GM12878 (cell line): ENCODE measurements around the gene ALG6. TPM values are rescaled to one million over a fixed set of nuclear protein-coding genes. Genes with fewer than 3 reads are reported as not detected.

Experiments used
- ATAC-seq: fragments of 200-7000 bp; cut with Tn5 transposase; 3 replicates; pipeline ENCODE4 v1.9.1; 2020; ENCODE audit warnings: mild to moderate bottlenecking, moderate library complexity
- BruUV-seq: library from RNA; stranded (reverse); fragments of 400-500 nt; replicated peaks from 2 replicates; lab custom pipeline; 2021; lab: Mats Ljungman, UMichigan
- CTCF ChIA-PET: fragments of 300-600 bp; sonication (Branson Sonifier 250); formaldehyde crosslinking; extraction: SDS; loops from one replicate; lab custom pipeline; 2021; ENCODE audit warnings: inconsistent platforms; lab: Yijun Ruan, JAX
- POLR2A ChIA-PET: fragments of 350-600 bp; formaldehyde crosslinking; extraction: SDS; loops from one replicate; lab custom pipeline; 2021; ENCODE audit warnings: inconsistent platforms; lab: Charles Lee
- RAD21 ChIA-PET: fragments of 300-600 bp; sonication (Branson Sonifier 250); formaldehyde crosslinking; loops from one replicate; lab custom pipeline; 2023; ENCODE audit warnings: antibody characterized with exemption; ENCODE audit not compliant: unreplicated experiment; lab: Charles Lee
- SMC1A ChIA-PET: fragments of 300-600 bp; sonication (Branson Sonifier 250); formaldehyde crosslinking; loops from one replicate; lab custom pipeline; 2023; ENCODE audit not compliant: unreplicated experiment, uncharacterized antibody; lab: Charles Lee
- DNase-seq: peaks from one replicate; pipeline ENCODE4 v3.0.0-alpha.2; 2011; ENCODE audit warnings: low read depth, low spot score
- FAIRE-seq: peaks from 3 replicates; lab custom pipeline; 2011; peaks lifted over from hg19 to GRCh38; lab: Jason Lieb, UNC
- H2AFZ ChIP-seq: 2 replicates; pipeline ENCODE4 v1.6.0; 2011; ENCODE audit warnings: low read depth, low read length, control low read depth; ENCODE audit not compliant: control insufficient read depth
- H3K27ac ChIP-seq: 2 replicates; pipeline ENCODE4 v1.5.1; 2011; ENCODE audit warnings: control low read depth; ENCODE audit not compliant: control insufficient read depth, insufficient read depth
- H3K27me3 ChIP-seq, 2 experiments: replicated peaks in 1 of 2; 2 replicates each; pipeline versions ENCODE4 v1.6.0 to v1.6.1; 2011; ENCODE audit warnings: low read length in 1 of 2; ENCODE audit not compliant: control insufficient read depth in 2 of 2, insufficient read depth in 2 of 2
- H3K36me3 ChIP-seq, 2 experiments: 2 replicates each; pipeline ENCODE4 v1.5.1; 2011; ENCODE audit warnings: low read length in 1 of 2; ENCODE audit not compliant: control insufficient read depth in 2 of 2, insufficient read depth in 2 of 2
- H3K4me1 ChIP-seq: 2 replicates; pipeline ENCODE4 v1.6.1; 2011; ENCODE audit warnings: mild to moderate bottlenecking, low read length, moderate library complexity, mixed read lengths; ENCODE audit not compliant: control insufficient read depth, insufficient read depth
- H3K4me2 ChIP-seq: 2 replicates; pipeline ENCODE4 v1.6.0; 2011; ENCODE audit warnings: control low read depth; ENCODE audit not compliant: control insufficient read depth, insufficient read depth
- H3K4me3 ChIP-seq: fragments of 200-600 bp; sonication (generic); 2 replicates; pipeline ENCODE4 v1.5.1; 2016
- H3K79me2 ChIP-seq: 2 replicates; pipeline ENCODE4 v1.6.0; 2011; ENCODE audit warnings: low read length; ENCODE audit not compliant: control insufficient read depth, insufficient read depth
- H3K9ac ChIP-seq: 2 replicates; pipeline ENCODE4 v1.8.0; 2011; ENCODE audit warnings: low read length, control low read depth, mixed read lengths; ENCODE audit not compliant: control insufficient read depth, insufficient read depth
- H3K9me3 ChIP-seq: replicated peaks from 3 replicates; pipeline ENCODE4 v1.5.1; 2011; ENCODE audit warnings: mild to moderate bottlenecking, low read length; ENCODE audit not compliant: control insufficient read depth, insufficient read depth
- H4K20me1 ChIP-seq: 2 replicates; pipeline ENCODE4 v1.6.0; 2011; ENCODE audit not compliant: control insufficient read depth, insufficient read depth
- ATF7 ChIP-seq: fragments of 450-650 bp; IDR thresholded peaks from 2 replicates; pipeline ENCODE4 v1.6.1; 2016; ENCODE audit warnings: low read depth, mild to moderate bottlenecking
- BACH1 ChIP-seq: fragments of 450-650 bp; IDR thresholded peaks from 2 replicates; pipeline ENCODE4 v1.6.1; 2017; ENCODE audit warnings: mild to moderate bottlenecking, borderline replicate concordance
- RCOR1 ChIP-seq: conservative IDR thresholded peaks from 2 replicates; pipeline ENCODE4 v1.6.1; 2012; ENCODE audit warnings: low read depth, low read length, improper control_type of control experiment
- SP1 ChIP-seq: IDR thresholded peaks from one replicate; pipeline ENCODE4 v1.6.1; 2011; ENCODE audit warnings: low read depth, low read length
- SRF ChIP-seq, 2 experiments: IDR thresholded peaks; 2 replicates each; pipeline ENCODE4 v1.6.1; 2011; ENCODE audit warnings: low read depth in 2 of 2, low read length in 2 of 2, mild to moderate bottlenecking in 1 of 2, moderate library complexity in 1 of 2
- TBL1XR1 ChIP-seq: IDR thresholded peaks from 2 replicates; pipeline ENCODE4 v1.6.1; 2012; ENCODE audit warnings: low read depth, low read length, improper control_type of control experiment
- ZBTB4 ChIP-seq: fragments of 450-650 bp; formaldehyde crosslinking; IDR thresholded peaks from 2 replicates; pipeline ENCODE4 v1.4.0; 2022; ENCODE audit warnings: mild to moderate bottlenecking, moderate library complexity
- WGBS: methylation state at CpG from one replicate; pipeline ENCODE4 v1.1.6; 2016; ENCODE audit warnings: low lambda C conversion rate; ENCODE audit not compliant: insufficient replicate concordance, insufficient coverage; ENCODE audit errors: missing lambda C conversion rate; 5-methylcytosine and 5-hydroxymethylcytosine counted together
- in situ Hi-C: fragments of 300-500 bp; cut with MboI; formaldehyde crosslinking; loops from 9 replicates; pipeline ENCODE4 v1.14.3; 2018; ENCODE audit warnings: mixed read lengths
- intact Hi-C: fragments of 100-400 bp; cut with micrococcal nuclease; formaldehyde crosslinking; loops from one replicate; pipeline ENCODE4 v1.14.2; 2022; ENCODE audit not compliant: unreplicated experiment
- polyA plus RNA-seq, 11 experiments: library from polyadenylated mRNA; depleted of rRNA in 4 of 11; unstranded in 6 of 11; stranded (reverse) in 5 of 11; fragments of >200 nt; fragmentation: Nextera tagmentation in 4 of 11; fragmentation: Illumina TruSeq in 1 of 11; extraction: Ambion mirVana in 4 of 11; extraction: Trizol in 1 of 11; gene quantifications; 1 replicate in 1 of 11; 2 replicates in 10 of 11; pipeline versions ENCODE4 v1.2.1 to v1.2.3, GENCODE V29; 2011 to 2016; ENCODE audit warnings: inconsistent platforms in 2 of 11, missing spikeins in 2 of 11, low read depth in 1 of 11
- total RNA-seq, 4 experiments: library from RNA; depleted of rRNA in 3 of 4; stranded (reverse); fragments of >200 nt in 3 of 4; fragmentation: Illumina TruSeq in 1 of 4; extraction: Trizol in 1 of 4; gene quantifications; 2 replicates each; pipeline versions ENCODE4 v1.2.1 to v1.2.3, GENCODE V29; 2013 to 2021

Gene ALG6
- total and polyA plus RNA-seq, 10 of the 15 experiments (the other 5 are each of a cell fraction or from before 2014, with no cell fraction given), result 13.8 to 28.5 (median 17.1) TPM

GRCh38 chr1:63411066-63411465 lies 43.6 kb downstream of the ALG6 start (continued):
- TF ChIP-seq ZBTB4 (CRISPR knock-in tag) (no peak), SRF (IDR thresholded peaks at IDR 0.05; ENCODE audit: low read depth in 2 of 2, low read length in 2 of 2) (no peak)

- FAIRE-seq, result no peak
- H3K27me3 ChIP-seq, result no peaks in the 10 kb centered on the region
- POLR2A ChIA-PET, result no interaction called here
- H2AFZ ChIP-seq, result no peak overlapping the region
- TF ChIP-seq SP1, result no peak
- TF ChIP-seq ATF7, result no peak
- TF ChIP-seq RCOR1, result no peak
- TF ChIP-seq BACH1, result no peak
- no peak for TF ChIP-seq TBL1XR1
- no peak for TF ChIP-seq SRF (IDR thresholded peaks at IDR 0.05; ENCODE audit: low read depth in 2 of 2, low read length in 2 of 2)
- TF ChIP-seq, all 136 proteins: peak for 0
- BruUV-seq, result no TSS peak
- Histone ChIP-seq H3K4me3 (no peak overlapping the region), H3K9ac (no peak overlapping the region), H3K27ac (no peak overlapping the region), H3K9me3 (no peaks in the 10 kb centered on the region), H4K20me1 (no peaks in the 10 kb centered on the region), H3K4me2 (no peak overlapping the region), H3K36me3 (no peaks in the 10 kb centered on the region; a peak in 2 of 4 replicates), H3K79me2 (no peaks in the 10 kb centered on the region), H3K4me1 (no peaks in the 10 kb centered on the region)
- in situ Hi-C loops (no loop called here), intact Hi-C loops (no loop called here)
- SMC1A ChIA-PET, result interaction anchor here (4.6 kb wide), 1 partner anchor 11 kb away, joined by 28 read pairs; no protein-coding TSS in a partner anchor
- CTCF ChIA-PET, result interaction anchor here (0.9 kb wide), 1 partner anchor 408 kb away, joined by 3 read pairs; no protein-coding TSS in a partner anchor
- WGBS, result 46% methylated on average over 1 of the region's 1 CpG
- ATAC-seq (no peak), DNase-seq (no peak)
- RAD21 ChIA-PET, result no interaction called here
Measured at GRCh38 chr1:63413394-63413793, 46.0 kb downstream of the ALG6 start.
